ENCODE measurements around the gene PIEZO2.

- TF ChIP-seq, protein P1, sequence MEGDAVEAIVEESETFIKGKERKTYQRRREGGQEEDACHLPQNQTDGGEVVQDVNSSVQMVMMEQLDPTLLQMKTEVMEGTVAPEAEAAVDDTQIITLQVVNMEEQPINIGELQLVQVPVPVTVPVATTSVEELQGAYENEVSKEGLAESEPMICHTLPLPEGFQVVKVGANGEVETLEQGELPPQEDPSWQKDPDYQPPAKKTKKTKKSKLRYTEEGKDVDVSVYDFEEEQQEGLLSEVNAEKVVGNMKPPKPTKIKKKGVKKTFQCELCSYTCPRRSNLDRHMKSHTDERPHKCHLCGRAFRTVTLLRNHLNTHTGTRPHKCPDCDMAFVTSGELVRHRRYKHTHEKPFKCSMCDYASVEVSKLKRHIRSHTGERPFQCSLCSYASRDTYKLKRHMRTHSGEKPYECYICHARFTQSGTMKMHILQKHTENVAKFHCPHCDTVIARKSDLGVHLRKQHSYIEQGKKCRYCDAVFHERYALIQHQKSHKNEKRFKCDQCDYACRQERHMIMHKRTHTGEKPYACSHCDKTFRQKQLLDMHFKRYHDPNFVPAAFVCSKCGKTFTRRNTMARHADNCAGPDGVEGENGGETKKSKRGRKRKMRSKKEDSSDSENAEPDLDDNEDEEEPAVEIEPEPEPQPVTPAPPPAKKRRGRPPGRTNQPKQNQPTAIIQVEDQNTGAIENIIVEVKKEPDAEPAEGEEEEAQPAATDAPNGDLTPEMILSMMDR (IDR thresholded peaks at IDR 0.05; ENCODE audit: control extremely low read depth in 1 of 3, insufficient read depth in 1 of 3, low read depth in 1 of 3, low read length in 3 of 3): no peak
- no peak for TF ChIP-seq POLR2A (IDR thresholded peaks at IDR 0.05; ENCODE audit: control extremely low read depth in 1 of 2, low read depth in 2 of 2, low read length in 2 of 2)
- no peak for TF ChIP-seq ZNF274 (IDR thresholded peaks at IDR 0.05; ENCODE audit: borderline replicate concordance, extremely low read depth, low read length)
- TF ChIP-seq CEBPB (IDR thresholded peaks at IDR 0.05; ENCODE audit: low read depth, low read length): no peak
- TF ChIP-seq CTBP2 (IDR thresholded peaks at IDR 0.05; ENCODE audit: borderline replicate concordance, insufficient read depth, insufficient read length, low read length): no peak
- TF ChIP-seq EZH2 (IDR thresholded peaks at IDR 0.05; ENCODE audit: low read depth, low read length, severe bottlenecking): no peak
These were observed 42.5 kb downstream of the PIEZO2 start for GRCh38 chr18:11106894-11107293.
